ENCODE data around the gene RMRP. TPM values are rescaled to one million over a fixed set of nuclear protein-coding genes. Genes with fewer than 3 reads are reported as not detected.

Gene RMRP
- total and polyA plus RNA-seq, 7 experiments from 2014 or later: 49.2 to 11,273 (median 7,741) TPM; not detected in 1

Small RNA genes lying within 50 kb of the gene (microRNA-seq; reads per million reads assigned to microRNA genes)
- not detected for gene MIR4667 (ENCODE audit: borderline microRNAs expressed)

Other genes with a start within 250 kb of the RMRP start
- 1 to 10 TPM; 3.1 to 8.3 (median 5.4) TPM for gene RUSC2, start 167.9 kb downstream of the RMRP start, total RNA-seq
- under 1 TPM; 0.18 to 0.92 TPM for gene RUSC2, start 167.9 kb downstream of the RMRP start, polyA plus RNA-seq
- 10 to 100 TPM; 25.4 to 45.5 (median 39.2) TPM for gene TESK1, start 52.8 kb downstream of the RMRP start, total RNA-seq
- 1 to 10 TPM; 3.5 to 7.1 TPM for gene TESK1, start 52.8 kb downstream of the RMRP start, polyA plus RNA-seq
- 10 to 100 TPM in 1 of 5 experiments, 1 to 10 TPM in 4; 2.7 to 12.1 (median 6.8) TPM for gene CD72, start 39.6 kb downstream of the RMRP start, total RNA-seq
- under 1 TPM; 0.40 to 0.87 TPM for gene CD72, start 39.6 kb downstream of the RMRP start, polyA plus RNA-seq
- gene SIT1, start 7.1 kb downstream of the RMRP start, total RNA-seq: 100 to 1,000 TPM in 1 of 5 experiments, 10 to 100 TPM in 4; 16.9 to 225 (median 45.6) TPM
- gene SIT1, start 7.1 kb downstream of the RMRP start, polyA plus RNA-seq: 100 to 1,000 TPM in 1 of 2 donors, 10 to 100 TPM in 1; 97.4 to 162 TPM
- 10 to 100 TPM; 12.0 to 37.4 (median 16.4) TPM for gene CCDC107, start 273 bp upstream of the RMRP start, total RNA-seq
- 10 to 100 TPM; 49.1 to 65.7 TPM for gene CCDC107, start 273 bp upstream of the RMRP start, polyA plus RNA-seq
- 10 to 100 TPM in 1 of 5 experiments, 1 to 10 TPM in 1, under 1 TPM in 1, not detected in 2; 0.11 to 10.4 (median 1.0) TPM for gene ARHGEF39, start 7.2 kb upstream of the RMRP start, total RNA-seq
- under 1 TPM; 0.12 to 0.44 TPM for gene ARHGEF39, start 7.2 kb upstream of the RMRP start, polyA plus RNA-seq
- gene CA9, start 15.9 kb upstream of the RMRP start, total RNA-seq: under 1 TPM in 1 of 5 experiments, not detected in 4; 0.36 TPM
- not detected for gene CA9, start 15.9 kb upstream of the RMRP start, polyA plus RNA-seq
- 100 to 1,000 TPM in 2 of 5 experiments, 10 to 100 TPM in 3; 15.0 to 136 (median 47.6) TPM for gene TPM2, start 31.9 kb upstream of the RMRP start, total RNA-seq
- gene TPM2, start 31.9 kb upstream of the RMRP start, polyA plus RNA-seq: under 1 TPM in 1 of 2 donors, not detected in 1; 0.87 TPM
- gene TLN1, start 74.2 kb upstream of the RMRP start, total RNA-seq: 100 to 1,000 TPM; 191 to 369 (median 241) TPM
- 100 to 1,000 TPM in 1 of 2 donors, 10 to 100 TPM in 1; 33.8 to 112 TPM for gene TLN1, start 74.2 kb upstream of the RMRP start, polyA plus RNA-seq
- 10 to 100 TPM; 13.4 to 22.1 (median 20.9) TPM for gene CREB3, start 74.6 kb upstream of the RMRP start, total RNA-seq
- 10 to 100 TPM; 33.2 to 40.2 TPM for gene CREB3, start 74.6 kb upstream of the RMRP start, polyA plus RNA-seq
- 10 to 100 TPM; 22.7 to 55.4 (median 49.9) TPM for gene GBA2, start 91.2 kb upstream of the RMRP start, total RNA-seq
- gene GBA2, start 91.2 kb upstream of the RMRP start, polyA plus RNA-seq: 10 to 100 TPM; 18.0 to 24.3 TPM
- 10 to 100 TPM; 21.2 to 28.8 (median 23.3) TPM for gene RGP1, start 91.3 kb upstream of the RMRP start, total RNA-seq
- gene RGP1, start 91.3 kb upstream of the RMRP start, polyA plus RNA-seq: 1 to 10 TPM; 8.8 to 9.1 TPM
- gene MSMP, start 96.3 kb upstream of the RMRP start, total RNA-seq: under 1 TPM in 3 of 5 experiments, not detected in 2; 0.48 to 0.84 (median 0.61) TPM
- gene MSMP, start 96.3 kb upstream of the RMRP start, polyA plus RNA-seq: not detected
- 10 to 100 TPM in 3 of 5 experiments, 1 to 10 TPM in 2; 3.1 to 22.2 (median 11.2) TPM for gene NPR2, start 133.6 kb upstream of the RMRP start, total RNA-seq
- gene NPR2, start 133.6 kb upstream of the RMRP start, polyA plus RNA-seq: 1 to 10 TPM; 1.0 to 1.2 TPM
- 1 to 10 TPM; 2.1 to 9.1 (median 3.2) TPM for gene SPAG8, start 154.2 kb upstream of the RMRP start, total RNA-seq
- gene SPAG8, start 154.2 kb upstream of the RMRP start, polyA plus RNA-seq: 1 to 10 TPM; 1.2 to 1.9 TPM
- gene HINT2, start 157.0 kb upstream of the RMRP start, total RNA-seq: 10 to 100 TPM; 14.3 to 50.7 (median 22.2) TPM
- 10 to 100 TPM; 63.5 to 74.5 TPM for gene HINT2, start 157.0 kb upstream of the RMRP start, polyA plus RNA-seq
- gene FAM221B, start 170.7 kb upstream of the RMRP start, total RNA-seq: under 1 TPM in 1 of 5 experiments, not detected in 4; 0.32 TPM
- gene FAM221B, start 170.7 kb upstream of the RMRP start, polyA plus RNA-seq: not detected
- 10 to 100 TPM in 4 of 5 experiments, 1 to 10 TPM in 1; 3.9 to 11.6 (median 10.6) TPM for gene TMEM8B, start 171.2 kb upstream of the RMRP start, total RNA-seq
- gene TMEM8B, start 171.2 kb upstream of the RMRP start, polyA plus RNA-seq: 1 to 10 TPM; 3.0 to 3.5 TPM
- gene OR13J1, start 212.4 kb upstream of the RMRP start, total RNA-seq: not detected
- gene OR13J1, start 212.4 kb upstream of the RMRP start, polyA plus RNA-seq: not detected
- not detected for gene HRCT1, start 248.2 kb upstream of the RMRP start, total RNA-seq
- gene HRCT1, start 248.2 kb upstream of the RMRP start, polyA plus RNA-seq: not detected

All from naive thymus-derived CD4-positive, alpha-beta T cell (primary cell).